HCT116 (cell line): Measurements from ENCODE around the gene CARD6.

Source experiments
- CEBPB ChIP-seq: IDR thresholded peaks from 2 replicates; pipeline ENCODE4 v1.6.1; 2012; ENCODE audit warnings: low read depth
- EZH2 ChIP-seq: fragments of 200-600 bp; sonication (generic); IDR thresholded peaks from 2 replicates; pipeline ENCODE4 v1.6.1; 2017; ENCODE audit warnings: antibody characterized with exemption, mixed run types
- EZH2phosphoT487 ChIP-seq: fragments of 200-600 bp; IDR thresholded peaks from 2 replicates; pipeline ENCODE4 v1.6.1; 2018; ENCODE audit warnings: antibody characterized with exemption, borderline replicate concordance
- POLR2A ChIP-seq: IDR thresholded peaks from 2 replicates; pipeline ENCODE4 v1.7.0; 2011; ENCODE audit warnings: borderline replicate concordance; ENCODE audit not compliant: insufficient read depth, insufficient read length; ENCODE audit errors: extremely low read depth
- RAD21 ChIP-seq: IDR thresholded peaks from 2 replicates; pipeline ENCODE4 v1.6.1; 2012; ENCODE audit warnings: low read depth, mild to moderate bottlenecking
- TCF7L2 ChIP-seq: IDR thresholded peaks from 2 replicates; pipeline ENCODE4 v1.7.0; 2011; ENCODE audit warnings: borderline replicate concordance, inconsistent platforms; ENCODE audit not compliant: insufficient read depth, insufficient read length; ENCODE audit errors: extremely low read depth
- TF ChIP-seq, protein P1 (sequence below), 3 experiments: fragments of 200-600 bp in 1 of 3; sonication (generic) in 1 of 3; IDR thresholded peaks in 2 of 3; conservative IDR thresholded peaks in 1 of 3; 2 replicates each; pipeline ENCODE4 v1.5.1; 2012 to 2017; ENCODE audit warnings: low read depth in 2 of 3, low read length in 2 of 3, antibody characterized with exemption in 1 of 3, borderline replicate concordance in 1 of 3, control low read depth in 1 of 3, mild to moderate bottlenecking in 1 of 3, mixed read lengths in 1 of 3, mixed run types in 1 of 3, moderate library complexity in 1 of 3; ENCODE audit not compliant: insufficient read depth in 1 of 3
- TF ChIP-seq, protein P2 (sequence below): IDR thresholded peaks from 2 replicates; pipeline ENCODE4 v1.6.1; 2012

DNA sequence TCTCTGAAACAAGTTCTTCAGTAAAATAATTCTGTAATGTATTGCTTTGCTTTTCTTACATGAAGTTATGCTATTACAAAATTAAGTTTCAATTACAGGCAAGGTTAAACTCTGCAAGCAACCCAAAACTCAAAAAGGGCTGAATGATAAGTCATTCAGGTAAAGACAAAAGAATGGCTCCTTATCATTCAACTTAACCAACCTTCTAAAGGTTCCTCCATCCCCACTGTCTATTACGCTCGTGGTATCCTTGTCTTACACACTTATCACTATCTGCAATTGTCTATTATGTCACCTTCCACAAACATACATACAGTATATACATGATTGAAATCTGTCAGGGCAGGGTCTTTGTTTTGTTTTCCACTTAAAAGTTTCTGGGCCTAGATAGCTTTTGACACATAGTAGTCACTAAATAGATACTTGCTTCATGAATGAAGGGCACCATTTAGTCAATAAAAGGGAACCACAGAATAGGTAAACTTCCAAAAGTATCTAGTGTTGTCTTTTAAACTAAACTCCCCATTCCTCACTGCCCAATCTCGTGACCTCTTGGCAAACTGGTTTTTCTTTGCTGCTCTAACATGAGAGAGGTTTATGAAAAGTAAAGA, 13.0 kb upstream of the CARD6 start:
- TF ChIP-seq CEBPB (no peak), TCF7L2 (no peak), POLR2A (no peak), EZH2phosphoT487 (no peak), RAD21 (no peak), EZH2 (no peak)
- TF ChIP-seq, protein P1, sequence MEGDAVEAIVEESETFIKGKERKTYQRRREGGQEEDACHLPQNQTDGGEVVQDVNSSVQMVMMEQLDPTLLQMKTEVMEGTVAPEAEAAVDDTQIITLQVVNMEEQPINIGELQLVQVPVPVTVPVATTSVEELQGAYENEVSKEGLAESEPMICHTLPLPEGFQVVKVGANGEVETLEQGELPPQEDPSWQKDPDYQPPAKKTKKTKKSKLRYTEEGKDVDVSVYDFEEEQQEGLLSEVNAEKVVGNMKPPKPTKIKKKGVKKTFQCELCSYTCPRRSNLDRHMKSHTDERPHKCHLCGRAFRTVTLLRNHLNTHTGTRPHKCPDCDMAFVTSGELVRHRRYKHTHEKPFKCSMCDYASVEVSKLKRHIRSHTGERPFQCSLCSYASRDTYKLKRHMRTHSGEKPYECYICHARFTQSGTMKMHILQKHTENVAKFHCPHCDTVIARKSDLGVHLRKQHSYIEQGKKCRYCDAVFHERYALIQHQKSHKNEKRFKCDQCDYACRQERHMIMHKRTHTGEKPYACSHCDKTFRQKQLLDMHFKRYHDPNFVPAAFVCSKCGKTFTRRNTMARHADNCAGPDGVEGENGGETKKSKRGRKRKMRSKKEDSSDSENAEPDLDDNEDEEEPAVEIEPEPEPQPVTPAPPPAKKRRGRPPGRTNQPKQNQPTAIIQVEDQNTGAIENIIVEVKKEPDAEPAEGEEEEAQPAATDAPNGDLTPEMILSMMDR (IDR thresholded peaks at IDR 0.05 in 2 of 3, conservative IDR thresholded peaks at IDR 0.05 in 1 of 3; ENCODE audit: borderline replicate concordance in 1 of 3, insufficient read depth in 1 of 3, low read depth in 2 of 3, low read length in 2 of 3), result no peak
- TF ChIP-seq, protein P2, sequence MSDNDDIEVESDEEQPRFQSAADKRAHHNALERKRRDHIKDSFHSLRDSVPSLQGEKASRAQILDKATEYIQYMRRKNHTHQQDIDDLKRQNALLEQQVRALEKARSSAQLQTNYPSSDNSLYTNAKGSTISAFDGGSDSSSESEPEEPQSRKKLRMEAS, result no peak
